ENCODE data around the gene RGS11.

Gene RGS11

DNA sequence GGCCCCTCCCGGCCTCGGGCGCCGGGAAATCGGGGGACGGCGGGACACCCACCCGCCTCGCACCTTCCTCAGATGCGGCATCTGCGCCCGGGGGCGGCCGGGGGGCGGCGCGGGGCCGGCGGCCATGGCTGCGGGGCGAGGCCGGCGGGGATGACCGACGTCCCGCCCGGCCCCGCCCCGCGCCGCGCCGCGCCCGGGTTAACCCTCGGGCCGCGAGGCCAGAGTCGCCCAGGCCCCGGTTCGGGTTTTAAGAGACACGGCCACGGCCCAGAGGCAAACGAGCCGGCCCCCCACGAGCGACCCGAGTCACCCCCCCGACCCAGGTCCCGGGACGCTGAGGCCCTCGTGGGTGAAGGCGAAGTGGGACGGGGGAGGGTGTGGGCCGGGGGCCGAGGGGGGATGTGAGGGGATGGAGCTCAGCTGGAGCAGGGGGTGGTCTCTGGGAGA, at the start of gene RGS11:
Gene RGS11, minus strand, starts transcription at position 159 of the 447 bp plus-strand sequence. Its CDS starts 33 bp downstream, at position 126.
- no peak for DNase-seq

DNA sequence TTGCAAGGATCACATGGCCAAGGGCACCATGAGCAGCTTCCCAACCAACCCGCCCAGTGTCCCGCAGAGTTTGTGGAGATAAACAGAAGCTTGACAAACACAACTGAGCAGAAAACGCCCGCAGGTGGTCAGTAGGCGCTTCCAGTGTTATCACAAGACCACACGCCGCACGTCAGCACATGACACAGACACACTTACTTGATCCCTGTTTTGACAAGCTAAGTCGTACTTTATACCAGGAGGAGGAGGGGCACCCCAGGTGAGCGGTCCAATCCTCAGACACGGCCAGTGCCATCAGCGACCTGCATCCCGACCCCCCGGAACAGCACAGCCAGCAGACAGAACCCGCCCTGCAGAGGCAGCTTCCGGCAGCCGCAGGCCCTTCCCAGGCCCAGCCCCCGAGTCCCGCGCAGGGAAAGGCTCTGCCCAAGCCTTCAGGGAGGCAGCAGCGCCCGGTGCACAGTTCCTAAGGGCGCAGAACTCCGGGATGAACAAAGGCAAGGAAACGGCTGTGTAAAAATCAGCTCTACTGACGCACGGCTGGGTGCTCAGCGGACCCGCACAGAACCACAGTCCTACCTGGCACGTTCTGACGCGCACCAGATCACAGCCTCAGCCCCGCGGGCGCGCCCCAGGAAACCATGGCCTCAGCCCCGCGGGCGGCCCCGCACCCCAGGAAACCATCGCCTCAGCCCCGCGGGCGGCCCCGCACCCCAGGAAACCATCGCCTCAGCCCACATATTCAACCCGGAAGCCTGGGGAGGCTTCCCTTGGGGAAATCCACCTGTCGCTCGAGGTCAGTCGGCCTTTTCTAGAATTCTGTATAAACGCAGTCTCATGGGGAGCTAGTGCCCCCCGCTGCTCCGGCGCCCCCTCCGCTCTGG, 48.9 kb upstream of the RGS11 start:
- peak; percentile 50 for DNase-seq

DNA sequence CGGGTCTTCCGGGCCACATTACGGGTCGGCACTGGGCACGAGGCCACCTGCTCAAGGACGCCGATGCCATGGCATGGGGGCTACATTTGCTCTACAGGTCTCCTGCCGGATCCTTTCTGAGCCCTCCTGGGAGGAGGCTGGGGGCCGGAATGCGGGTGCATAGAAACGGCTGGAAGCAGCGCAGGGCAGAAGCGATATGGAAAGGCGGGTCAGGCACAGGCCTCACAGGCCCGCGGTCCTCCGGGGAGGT, 48.4 kb upstream of the RGS11 start:
- no peak for DNase-seq

GRCh38 chr16:322476-323143, 46.9 kb upstream of the RGS11 start:
- DNase-seq = no peak

- no peak for DNase-seq
Measured at GRCh38 chr16:321532-321931, 45.8 kb upstream of the RGS11 start.

DNA sequence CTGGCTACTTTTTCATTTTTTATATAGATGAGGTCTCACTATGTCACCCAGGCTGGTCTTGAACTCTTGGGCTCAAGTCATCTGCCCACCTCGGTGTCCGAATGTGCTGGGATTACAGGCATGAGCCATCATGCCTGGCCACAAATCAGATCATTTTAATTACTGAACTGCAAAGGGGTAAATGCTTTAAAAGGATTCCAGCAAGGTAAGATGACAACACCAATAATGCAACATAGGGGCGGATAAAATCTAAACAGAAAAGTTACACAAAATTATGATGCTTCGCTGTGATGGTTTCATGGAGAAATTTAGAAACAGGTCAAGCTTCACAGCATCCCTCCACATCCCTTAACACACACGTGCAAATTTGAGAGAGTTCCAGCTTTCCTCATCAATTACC, 44.5 kb upstream of the RGS11 start:
- DNase-seq = no peak

GRCh38 chr16:318628-319027, 42.9 kb upstream of the RGS11 start:
- no peak for DNase-seq

GRCh38 chr16:317583-317982, 41.8 kb upstream of the RGS11 start:
- no peak for DNase-seq

- DNase-seq = no peak
Measured at GRCh38 chr16:316741-317464, 41.2 kb upstream of the RGS11 start.

GRCh38 chr16:314795-315299, 39.1 kb upstream of the RGS11 start:
- DNase-seq = no peak

- DNase-seq = no peak
Measured at GRCh38 chr16:314351-314750, 38.6 kb upstream of the RGS11 start.

DNA sequence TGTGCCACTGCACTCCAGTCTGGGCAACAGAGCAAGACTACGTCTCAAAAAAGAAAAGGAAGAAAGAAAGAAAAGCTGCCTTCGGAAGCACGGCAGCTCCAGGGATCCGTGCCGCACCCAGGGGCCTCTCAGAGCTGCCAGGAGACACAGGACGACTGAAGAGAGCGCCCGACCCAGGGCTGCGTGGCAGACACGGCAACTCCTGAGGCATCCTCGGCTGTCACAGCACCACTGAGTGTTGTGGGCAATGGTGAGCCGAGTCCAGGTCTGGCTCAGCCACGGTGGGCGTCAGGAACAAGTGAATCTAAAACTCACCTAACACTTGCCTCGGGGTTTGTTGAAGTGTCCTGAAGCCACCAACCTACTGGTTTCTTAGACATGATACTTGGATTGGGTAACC, 36.0 kb upstream of the RGS11 start:
- DNase-seq = no peak

DNA sequence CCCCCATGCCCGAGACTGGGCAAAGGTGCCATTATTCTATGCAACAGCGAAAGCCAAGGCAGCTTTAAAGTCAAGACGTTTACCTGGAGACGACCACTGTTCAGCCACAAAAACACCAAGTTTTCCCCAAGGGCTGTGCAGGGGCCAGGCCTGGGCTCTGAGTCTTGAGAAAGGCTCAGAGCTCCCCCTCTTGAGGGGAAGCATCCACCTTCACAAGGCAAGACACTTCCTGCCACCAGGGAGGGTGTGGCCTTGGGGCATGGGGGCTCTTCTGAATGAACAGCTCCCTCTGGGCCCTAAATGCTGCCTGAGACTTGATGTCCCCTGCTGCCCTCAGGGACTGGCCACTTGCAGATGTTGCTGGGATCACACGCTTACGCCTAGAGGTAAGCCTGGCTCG, 33.7 kb upstream of the RGS11 start:
- no peak for DNase-seq

GRCh38 chr16:307691-308312, 32.1 kb upstream of the RGS11 start:
- no peak for DNase-seq

GRCh38 chr16:306911-307370, 31.2 kb upstream of the RGS11 start:
- DNase-seq = no peak

GRCh38 chr16:305916-306626, 30.3 kb upstream of the RGS11 start:
- DNase-seq = no peak

DNA sequence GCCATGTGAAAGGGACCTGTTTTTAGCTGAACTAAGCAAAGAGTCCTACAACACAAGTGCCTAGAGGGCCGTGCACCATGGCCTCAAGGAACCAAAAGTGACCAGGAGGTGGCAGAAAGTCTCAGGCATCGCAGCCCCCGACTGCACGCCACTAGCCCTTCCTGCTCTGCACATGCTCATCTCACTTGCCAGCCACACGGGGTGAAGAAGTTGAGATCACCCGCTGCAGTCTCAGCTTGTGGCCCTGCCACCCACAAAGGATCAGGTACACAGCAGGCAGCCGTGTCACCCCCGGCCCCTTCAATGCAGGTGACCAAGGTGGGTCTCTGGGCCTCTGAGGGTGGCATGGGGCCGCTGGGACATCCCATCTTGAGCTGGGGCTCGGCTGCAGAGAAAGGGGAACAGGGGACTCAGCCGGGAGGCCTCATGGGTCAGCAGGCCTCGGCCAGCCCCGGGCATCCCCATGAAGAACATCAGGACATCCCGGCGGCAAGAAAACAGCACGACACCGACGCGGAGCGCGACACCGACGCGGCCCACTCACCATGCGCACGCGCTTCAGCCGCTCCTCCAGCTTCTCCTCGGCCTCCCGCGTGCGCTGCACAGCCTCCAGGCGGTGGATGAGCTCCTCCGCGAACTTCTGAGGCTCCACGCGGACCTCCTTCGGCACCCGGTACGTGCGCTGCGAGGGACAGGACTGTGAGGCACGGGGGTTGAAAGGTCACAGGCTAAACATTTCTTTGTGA, 28.2 kb upstream of the RGS11 start:
- no peak for DNase-seq

DNA sequence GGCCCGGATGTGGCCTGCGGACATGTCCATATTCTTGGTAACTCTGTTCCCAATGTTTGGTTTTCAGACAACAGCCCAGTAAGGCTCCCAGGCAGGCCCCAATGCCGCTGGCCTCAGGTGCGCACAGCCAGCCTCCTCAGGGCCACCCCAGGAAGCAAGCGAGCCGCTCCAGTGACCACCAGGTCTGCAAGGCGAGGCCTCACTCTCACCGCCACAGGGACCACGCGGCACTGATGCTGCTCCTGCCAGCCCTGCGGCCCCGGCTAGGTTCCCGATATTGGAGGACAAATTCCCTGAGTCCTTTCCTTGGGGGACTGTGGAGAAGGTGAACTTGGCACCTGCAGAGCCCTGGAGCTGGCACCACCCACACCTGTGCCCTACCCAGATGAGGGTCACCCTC, 26.2 kb upstream of the RGS11 start:
- no peak for DNase-seq

- no peak for DNase-seq
Measured at GRCh38 chr16:301235-301634, 25.5 kb upstream of the RGS11 start.

- DNase-seq = no peak
Measured at GRCh38 chr16:297832-298231, 22.1 kb upstream of the RGS11 start.

GRCh38 chr16:296806-297510, 21.2 kb upstream of the RGS11 start:
- no peak for DNase-seq

Data from stimulated activated CD4-positive, alpha-beta T cell treated with anti-CD3 and anti-CD28 coated beads, Interleukin-4, amount 100 ng/mL, for 1 hour (primary cell).